HEK293T (cell line): ENCODE results near the gene PTGDR2.

Source experiments
- CTCF ChIA-PET: fragments of 350-600 bp; formaldehyde crosslinking; extraction: SDS; loops from one replicate; lab custom pipeline; 2021; ENCODE audit warnings: antibody characterized with exemption, inconsistent platforms; lab: Yijun Ruan, JAX
- POLR2A ChIA-PET: fragments of 350-600 bp; formaldehyde crosslinking; extraction: SDS; loops from one replicate; lab custom pipeline; 2020; ENCODE audit warnings: antibody characterized with exemption, inconsistent platforms; lab: Yijun Ruan, JAX
- DNase-seq: peaks from one replicate; pipeline ENCODE4 v3.0.0; 2012; ENCODE audit warnings: mixed read lengths; ENCODE audit errors: extremely low spot score
- ARNT ChIP-seq: fragments of 450-650 bp; IDR thresholded peaks from 2 replicates; pipeline ENCODE4 v1.6.1; 2017; ENCODE audit warnings: mild to moderate bottlenecking
- BHLHE40 ChIP-seq: fragments of 450-650 bp; IDR thresholded peaks from 2 replicates; pipeline ENCODE4 v1.6.1; 2016; ENCODE audit warnings: mild to moderate bottlenecking, moderate library complexity, borderline replicate concordance
- CTBP1 ChIP-seq: fragments of 450-650 bp; IDR thresholded peaks from 2 replicates; pipeline ENCODE4 v1.6.1; 2016; ENCODE audit warnings: borderline replicate concordance
- ELF4 ChIP-seq: fragments of 450-650 bp; IDR thresholded peaks from 2 replicates; pipeline ENCODE4 v1.6.1; 2017; ENCODE audit warnings: antibody characterized with exemption
- FOXA1 ChIP-seq: fragments of 450-650 bp; IDR thresholded peaks from 2 replicates; pipeline ENCODE4 v1.6.1; 2016; ENCODE audit warnings: mild to moderate bottlenecking
- FOXK2 ChIP-seq: fragments of 450-650 bp; IDR thresholded peaks from 2 replicates; pipeline ENCODE4 v1.6.1; 2016; ENCODE audit warnings: mild to moderate bottlenecking
- FOXM1 ChIP-seq: fragments of 450-650 bp; IDR thresholded peaks from 2 replicates; pipeline ENCODE4 v1.6.1; 2017; ENCODE audit warnings: mild to moderate bottlenecking, borderline replicate concordance
- HDGF ChIP-seq: fragments of 450-650 bp; IDR thresholded peaks from 2 replicates; pipeline ENCODE4 v1.6.1; 2017; ENCODE audit warnings: antibody characterized with exemption, borderline replicate concordance
- L3MBTL2 ChIP-seq: fragments of 450-650 bp; conservative IDR thresholded peaks from 2 replicates; pipeline ENCODE4 v1.6.1; 2016; ENCODE audit warnings: mild to moderate bottlenecking
- LEF1 ChIP-seq: fragments of 450-650 bp; IDR thresholded peaks from 2 replicates; pipeline ENCODE4 v1.6.1; 2017; ENCODE audit warnings: mild to moderate bottlenecking, borderline replicate concordance
- NFRKB ChIP-seq: fragments of 450-650 bp; IDR thresholded peaks from 2 replicates; pipeline ENCODE4 v1.6.1; 2016; ENCODE audit warnings: mild to moderate bottlenecking, moderate library complexity
- SP1 ChIP-seq: fragments of 450-650 bp; IDR thresholded peaks from 2 replicates; pipeline ENCODE4 v1.6.1; 2017
- SUZ12 ChIP-seq: fragments of 450-650 bp; IDR thresholded peaks from 2 replicates; pipeline ENCODE4 v1.6.1; 2016; ENCODE audit warnings: mild to moderate bottlenecking
- TARDBP ChIP-seq: fragments of 450-650 bp; IDR thresholded peaks from 2 replicates; pipeline ENCODE4 v1.6.1; 2016
- ZNF384 ChIP-seq: fragments of 450-650 bp; IDR thresholded peaks from 2 replicates; pipeline ENCODE4 v1.6.1; 2016
- TF ChIP-seq, protein P1 (sequence below): fragments of 450-650 bp; IDR thresholded peaks from 2 replicates; pipeline ENCODE4 v1.6.1; 2016

PTGDR2 gene

DNA sequence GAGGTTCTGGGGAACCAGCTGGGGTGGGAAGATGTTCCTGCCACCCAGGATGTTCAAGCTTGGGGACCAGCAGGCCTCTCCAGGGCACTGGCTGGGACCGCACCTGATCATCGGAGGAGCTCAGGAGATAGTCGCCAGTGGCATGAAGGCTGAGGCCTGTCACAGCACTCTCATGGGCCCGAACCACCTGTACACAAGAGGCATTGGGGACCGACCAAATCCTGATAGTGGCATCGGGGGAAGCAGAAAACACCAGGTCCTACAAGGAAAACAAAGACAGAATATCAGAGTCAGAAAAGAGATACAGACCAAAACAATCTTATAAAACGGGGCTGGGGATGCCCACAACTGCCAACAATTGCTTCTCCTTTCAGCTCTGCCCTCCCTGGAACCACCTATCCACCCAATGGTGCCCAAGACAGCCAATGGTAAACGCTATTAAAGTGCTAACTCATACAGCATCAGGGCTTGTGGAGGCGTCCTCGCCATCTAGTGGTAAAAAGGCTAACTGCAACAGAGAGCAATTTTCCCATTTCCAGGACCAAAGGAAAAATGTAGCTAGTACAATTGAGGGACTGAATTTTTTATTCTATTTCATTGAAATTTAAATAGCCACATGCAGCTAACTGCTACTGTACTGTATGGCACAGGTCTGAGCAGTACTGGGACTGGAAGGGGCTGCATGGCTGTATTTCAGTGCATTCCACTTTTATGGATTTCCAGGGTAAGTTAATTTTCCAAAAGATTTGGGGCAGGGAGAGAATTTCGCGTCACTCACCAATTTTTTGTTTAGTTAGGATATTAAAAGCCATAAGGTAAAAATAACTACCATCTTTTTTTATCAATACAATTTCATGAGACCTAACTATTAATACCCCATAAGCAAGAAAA lies 43.5 kb upstream of the PTGDR2 start:
- CTCF ChIA-PET, result interaction anchor here (0.6 to 1.6 kb wide), 14 partner anchors 8 to 297 kb away, joined by 3 to 23 read pairs (median 3); partner anchors contain the start of gene TMEM109
- peak; percentile 71 for DNase-seq
- POLR2A ChIA-PET, result interaction anchor here (1.5 kb wide), 1 partner anchor 15 kb away, joined by 3 read pairs; the partner anchor contains the start of gene TMEM109
- TF ChIP-seq SUZ12 (no peak), L3MBTL2 (no peak), FOXK2 (no peak), FOXA1 (no peak), HDGF (no peak), FOXM1 (no peak), SP1 (no peak), TARDBP (no peak), ZNF384 (no peak), BHLHE40 (no peak), CTBP1 (no peak), ARNT (no peak), ELF4 (no peak)
- TF ChIP-seq, protein P1, sequence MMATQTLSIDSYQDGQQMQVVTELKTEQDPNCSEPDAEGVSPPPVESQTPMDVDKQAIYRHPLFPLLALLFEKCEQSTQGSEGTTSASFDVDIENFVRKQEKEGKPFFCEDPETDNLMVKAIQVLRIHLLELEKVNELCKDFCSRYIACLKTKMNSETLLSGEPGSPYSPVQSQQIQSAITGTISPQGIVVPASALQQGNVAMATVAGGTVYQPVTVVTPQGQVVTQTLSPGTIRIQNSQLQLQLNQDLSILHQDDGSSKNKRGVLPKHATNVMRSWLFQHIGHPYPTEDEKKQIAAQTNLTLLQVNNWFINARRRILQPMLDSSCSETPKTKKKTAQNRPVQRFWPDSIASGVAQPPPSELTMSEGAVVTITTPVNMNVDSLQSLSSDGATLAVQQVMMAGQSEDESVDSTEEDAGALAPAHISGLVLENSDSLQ, result no peak

DNA sequence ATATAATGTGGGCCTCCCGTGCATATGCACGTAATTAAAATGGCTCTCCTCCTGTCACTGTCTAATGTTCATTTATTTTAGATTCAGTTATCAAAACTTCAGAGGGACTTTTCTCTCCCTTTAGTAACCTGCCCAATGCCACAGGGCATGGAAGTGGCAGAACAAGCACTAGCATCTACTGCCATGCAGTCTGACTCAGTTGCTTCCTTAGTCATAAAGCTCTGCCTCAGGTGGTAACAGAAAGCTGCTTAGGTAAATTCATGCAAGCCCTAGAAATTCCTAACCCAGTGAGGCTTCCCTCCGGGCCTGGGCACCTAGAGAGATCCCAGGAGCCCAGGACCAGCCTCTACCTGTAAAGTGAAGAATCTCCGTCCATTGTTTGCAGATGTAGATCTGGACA lies 41.7 kb upstream of the PTGDR2 start:
- TF ChIP-seq L3MBTL2, result no peak
- no peak for TF ChIP-seq NFRKB
- no peak for TF ChIP-seq FOXK2
- ChIA-PET CTCF (no interaction called here), POLR2A (no interaction called here)
- DNase-seq, result no peak

DNA sequence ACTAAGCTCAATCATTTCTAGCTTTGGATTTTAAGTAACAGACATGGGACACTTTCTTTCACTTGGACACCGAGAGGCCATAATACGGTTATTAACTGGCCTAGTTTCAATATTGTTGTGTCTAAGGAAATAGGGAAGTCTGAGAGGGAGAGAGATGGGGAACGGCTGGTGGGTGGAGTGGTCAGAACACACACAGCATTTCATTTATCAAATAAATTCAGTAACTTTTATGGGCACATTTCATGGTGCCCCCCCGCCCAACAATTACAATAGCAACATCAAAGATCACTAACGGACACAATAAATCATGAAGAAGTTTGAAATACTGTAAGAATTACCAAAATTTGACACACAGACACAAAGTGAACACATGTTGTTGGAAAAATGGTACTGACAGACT lies 39.9 kb upstream of the PTGDR2 start:
- no peak for DNase-seq
- ChIA-PET CTCF (no interaction called here), POLR2A (no interaction called here)
- TF ChIP-seq, protein P1, result no peak
- TF ChIP-seq ZNF384, result no peak
- TF ChIP-seq FOXK2, result no peak
- no peak for TF ChIP-seq HDGF
- TF ChIP-seq CTBP1, result no peak
- no peak for TF ChIP-seq NFRKB
- no peak for TF ChIP-seq ARNT
- no peak for TF ChIP-seq BHLHE40
- TF ChIP-seq ELF4, result no peak
- no peak for TF ChIP-seq SP1
- no peak for TF ChIP-seq L3MBTL2
- TF ChIP-seq FOXA1, result no peak
- TF ChIP-seq FOXM1, result no peak
- no peak for TF ChIP-seq LEF1
- no peak for TF ChIP-seq TARDBP
- no peak for TF ChIP-seq SUZ12

DNA sequence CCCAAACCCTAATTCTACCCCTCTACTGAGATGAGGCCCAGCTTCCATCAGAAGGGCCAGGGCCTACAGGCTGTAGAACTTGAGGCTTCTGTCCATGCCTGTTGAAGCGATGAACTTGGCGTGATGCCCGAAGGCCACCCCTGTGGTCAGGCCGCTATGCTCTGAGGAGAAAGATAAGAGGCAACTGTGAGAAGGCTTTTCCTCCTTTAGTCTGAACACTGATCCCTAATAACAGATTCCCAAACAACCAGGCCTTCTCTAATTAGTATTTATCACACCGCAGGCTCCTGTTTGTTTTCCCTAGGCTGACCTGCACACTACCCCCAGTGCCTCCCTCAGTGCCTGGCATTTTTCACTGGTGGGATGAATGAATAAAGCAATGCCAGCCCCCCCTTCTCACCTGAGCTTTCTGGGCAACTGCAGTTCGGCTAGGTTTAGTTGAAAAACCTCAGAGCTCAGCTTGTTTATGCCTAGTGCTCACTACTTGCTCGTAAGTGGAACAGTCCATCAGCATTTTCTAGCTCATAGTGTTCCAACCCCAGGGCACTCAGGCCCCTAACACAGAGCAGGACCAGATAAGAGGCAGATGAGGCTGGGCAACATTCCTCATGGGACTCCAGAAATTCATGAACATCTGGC lies 35.5 kb upstream of the PTGDR2 start:
- ChIA-PET CTCF (interaction anchor here (1.2 to 2.2 kb wide), 2 partner anchors 8 to 12 kb away, joined by 3 to 12 read pairs; no protein-coding TSS in a partner anchor), POLR2A (no interaction called here)
- DNase-seq, result no peak
- TF ChIP-seq SP1, result no peak
- no peak for TF ChIP-seq ARNT
- no peak for TF ChIP-seq L3MBTL2
- no peak for TF ChIP-seq BHLHE40
- no peak for TF ChIP-seq FOXA1
- TF ChIP-seq, protein P1, result no peak

DNA sequence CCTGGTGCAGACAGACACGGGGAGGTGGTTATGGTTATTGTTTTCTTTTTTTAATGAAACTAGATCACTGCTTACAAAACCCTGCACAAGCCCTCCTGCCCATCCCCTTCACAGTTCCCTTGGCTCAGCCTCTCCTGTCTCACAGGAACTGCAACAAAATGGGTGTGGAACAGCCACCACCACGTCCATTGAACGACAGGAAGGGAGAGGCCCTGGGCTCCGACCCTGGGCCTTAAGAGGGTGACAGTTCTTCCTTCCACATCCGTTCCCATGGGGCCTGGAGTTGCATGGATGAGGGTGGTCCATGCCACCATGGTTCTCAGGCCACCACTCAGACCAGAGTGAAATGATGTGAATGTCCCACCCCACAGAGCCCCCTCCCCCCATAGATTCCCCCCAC lies 34.9 kb upstream of the PTGDR2 start:
- CTCF ChIA-PET, result interaction anchor here (1.2 to 2.2 kb wide), 2 partner anchors 9 to 13 kb away, joined by 3 to 12 read pairs; no protein-coding TSS in a partner anchor
- POLR2A ChIA-PET, result no interaction called here
- TF ChIP-seq FOXM1 (no peak), ZNF384 (no peak), ARNT (no peak), ELF4 (no peak), CTBP1 (no peak), SUZ12 (no peak), BHLHE40 (no peak), NFRKB (no peak), FOXK2 (no peak), TARDBP (no peak), FOXA1 (no peak), L3MBTL2 (no peak)
- TF ChIP-seq, protein P1, result no peak
- no peak for DNase-seq
